Breast epithelium (tissue), 4 donors: ENCODE results near the gene IGF2BP2. TPM values are rescaled to one million over a fixed set of nuclear protein-coding genes. Genes with fewer than 3 reads are reported as not detected.
"Not testable (repeated sequence)": the region's sequence is repeated elsewhere in the genome, so short reads cannot be mapped to it uniquely, and the experiment has no call there.

Source experiments
- DNase-seq, 2 donors: peaks; one replicate each; pipeline ENCODE4 v3.0.0-alpha.2; 2019; ENCODE audit warnings: low spot score in 2 of 2
- H3K27ac ChIP-seq, 2 donors: fragments of 200-600 bp; sonication (generic) in 1 of 2; one replicate each; pipeline ENCODE4 v1.5.1; 2016 to 2019; ENCODE audit warnings: mild to moderate bottlenecking in 1 of 2
- H3K27me3 ChIP-seq, 2 donors: fragments of 200-600 bp; sonication (generic) in 1 of 2; one replicate each; pipeline versions ENCODE4 v1.5.1 to v1.6.0; 2017 to 2019; ENCODE audit warnings: control low read depth in 1 of 2, mild to moderate bottlenecking in 1 of 2
- H3K36me3 ChIP-seq: fragments of 200-600 bp; one replicate; pipeline ENCODE4 v1.5.1; 2019
- H3K4me1 ChIP-seq, 2 donors: fragments of 200-600 bp; sonication (generic); one replicate each; pipeline ENCODE4 v1.5.1; 2016 to 2019; ENCODE audit warnings: control low read depth in 1 of 2
- H3K4me3 ChIP-seq, 3 donors: fragments of 200-600 bp; sonication (generic); 1 replicate in 2 of 3; 2 replicates in 1 of 3; pipeline ENCODE4 v1.5.1; 2016 to 2019; ENCODE audit warnings: mild to moderate bottlenecking in 3 of 3, moderate library complexity in 2 of 3
- H3K9me3 ChIP-seq, 2 donors: fragments of 200-600 bp; sonication (generic) in 1 of 2; one replicate each; pipeline ENCODE4 v1.5.1; 2016 to 2019; ENCODE audit warnings: control low read depth in 1 of 2
- POLR2A ChIP-seq: fragments of 450-650 bp; IDR thresholded peaks from one replicate; pipeline ENCODE4 v1.6.1; 2016; ENCODE audit warnings: antibody characterized with exemption, mild to moderate bottlenecking, moderate library complexity
- POLR2AphosphoS5 ChIP-seq, 3 donors: sonication (generic); formaldehyde crosslinking; IDR thresholded peaks; one replicate each; pipeline ENCODE4 v1.6.1; 2017; ENCODE audit warnings: antibody characterized with exemption in 3 of 3
- intact Hi-C: fragments of 100-400 bp; cut with DNase I; formaldehyde crosslinking; loops from one replicate; pipeline ENCODE4 v1.15.1; 2023; ENCODE audit warnings: low total_unique reads
- total RNA-seq, 3 donors: library from RNA; depleted of rRNA; stranded (reverse); fragments of >200 nt; gene quantifications; one replicate each; pipeline ENCODE4 v1.1.0, GENCODE V29; 2016
- TF ChIP-seq, protein P1 (sequence below), 3 donors: fragments of 450-650 bp; IDR thresholded peaks; one replicate each; pipeline ENCODE4 v1.5.1; 2016 to 2017; ENCODE audit warnings: antibody characterized with exemption in 3 of 3, mild to moderate bottlenecking in 3 of 3, moderate library complexity in 3 of 3

The IGF2BP2 gene
- total RNA-seq, 3 donors from 2014 or later: 4.9 to 27.5 (median 23.8) TPM

DNA sequence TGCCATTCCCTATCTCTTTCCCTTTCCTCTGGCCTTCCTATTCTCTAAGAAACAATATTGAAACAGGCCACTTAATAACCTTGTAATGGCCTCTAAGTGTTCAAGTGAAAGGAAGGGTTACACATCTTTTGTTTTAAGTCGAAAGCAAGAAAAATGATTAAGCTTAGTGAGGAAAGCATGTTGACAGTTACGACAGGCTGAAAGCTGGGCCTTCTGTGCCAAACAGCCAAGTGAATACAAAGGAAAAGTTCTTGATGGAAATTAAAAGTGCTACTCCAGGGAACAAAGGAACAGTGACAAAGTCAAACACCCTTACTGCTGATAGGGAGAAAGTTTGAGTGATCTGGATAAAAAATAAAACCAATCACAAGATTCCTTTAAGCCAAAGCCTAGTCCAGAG is 184.5 kb downstream of the IGF2BP2 start:
- H3K36me3 ChIP-seq: no peaks in the 10 kb centered on the region
- H3K4me3 ChIP-seq: no peak overlapping the region
- no peaks in the 10 kb centered on the region for H3K9me3 ChIP-seq
- no peak for DNase-seq
- intact Hi-C loops: no loop called here
- H3K4me1 ChIP-seq: no peaks in the 10 kb centered on the region
- TF ChIP-seq, protein P1, sequence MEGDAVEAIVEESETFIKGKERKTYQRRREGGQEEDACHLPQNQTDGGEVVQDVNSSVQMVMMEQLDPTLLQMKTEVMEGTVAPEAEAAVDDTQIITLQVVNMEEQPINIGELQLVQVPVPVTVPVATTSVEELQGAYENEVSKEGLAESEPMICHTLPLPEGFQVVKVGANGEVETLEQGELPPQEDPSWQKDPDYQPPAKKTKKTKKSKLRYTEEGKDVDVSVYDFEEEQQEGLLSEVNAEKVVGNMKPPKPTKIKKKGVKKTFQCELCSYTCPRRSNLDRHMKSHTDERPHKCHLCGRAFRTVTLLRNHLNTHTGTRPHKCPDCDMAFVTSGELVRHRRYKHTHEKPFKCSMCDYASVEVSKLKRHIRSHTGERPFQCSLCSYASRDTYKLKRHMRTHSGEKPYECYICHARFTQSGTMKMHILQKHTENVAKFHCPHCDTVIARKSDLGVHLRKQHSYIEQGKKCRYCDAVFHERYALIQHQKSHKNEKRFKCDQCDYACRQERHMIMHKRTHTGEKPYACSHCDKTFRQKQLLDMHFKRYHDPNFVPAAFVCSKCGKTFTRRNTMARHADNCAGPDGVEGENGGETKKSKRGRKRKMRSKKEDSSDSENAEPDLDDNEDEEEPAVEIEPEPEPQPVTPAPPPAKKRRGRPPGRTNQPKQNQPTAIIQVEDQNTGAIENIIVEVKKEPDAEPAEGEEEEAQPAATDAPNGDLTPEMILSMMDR (IDR thresholded peaks at IDR 0.05): no peak
- TF ChIP-seq POLR2AphosphoS5 (IDR thresholded peaks at IDR 0.05): no peak
- no peak for TF ChIP-seq POLR2A
- H3K27me3 ChIP-seq: no peaks in the 10 kb centered on the region
- no peak overlapping the region for H3K27ac ChIP-seq

DNA sequence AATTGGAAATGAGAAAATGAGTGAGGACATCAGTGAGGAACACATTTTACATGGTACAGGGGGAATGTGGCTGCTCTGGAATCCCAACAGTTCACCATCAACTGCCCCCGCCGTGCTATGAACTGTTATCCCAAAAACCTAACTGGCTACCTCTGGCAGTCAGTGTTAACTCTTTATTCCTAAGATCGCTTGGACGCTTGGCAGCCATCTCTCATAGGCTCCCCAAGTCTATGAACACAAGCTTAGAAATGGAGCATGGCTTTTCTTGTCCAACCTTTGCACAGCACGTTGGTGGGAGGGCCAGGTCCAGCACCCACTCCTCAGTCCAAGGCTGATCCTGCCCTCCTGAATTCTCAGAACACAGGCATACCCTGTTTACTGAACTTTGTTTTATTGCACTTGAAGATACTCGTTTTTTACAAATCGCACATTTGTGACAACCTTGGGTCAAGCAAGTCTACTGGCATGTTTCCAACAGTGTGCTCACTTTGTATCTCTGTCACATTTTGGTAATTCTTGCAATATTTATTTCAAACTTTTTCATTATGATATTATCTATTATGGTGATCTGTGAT is 185.1 kb downstream of the IGF2BP2 start:
- Histone ChIP-seq H3K4me3 (no peak overlapping the region), H3K27me3 (no peaks in the 10 kb centered on the region), H3K9me3 (no peaks in the 10 kb centered on the region), H3K27ac (no peak overlapping the region), H3K4me1 (no peaks in the 10 kb centered on the region), H3K36me3 (no peaks in the 10 kb centered on the region)
- intact Hi-C loops: no loop called here
- no peak for DNase-seq
- TF ChIP-seq, protein P1 (IDR thresholded peaks at IDR 0.05): no peak
- no peak for TF ChIP-seq POLR2A
- TF ChIP-seq POLR2AphosphoS5 (IDR thresholded peaks at IDR 0.05): no peak

DNA sequence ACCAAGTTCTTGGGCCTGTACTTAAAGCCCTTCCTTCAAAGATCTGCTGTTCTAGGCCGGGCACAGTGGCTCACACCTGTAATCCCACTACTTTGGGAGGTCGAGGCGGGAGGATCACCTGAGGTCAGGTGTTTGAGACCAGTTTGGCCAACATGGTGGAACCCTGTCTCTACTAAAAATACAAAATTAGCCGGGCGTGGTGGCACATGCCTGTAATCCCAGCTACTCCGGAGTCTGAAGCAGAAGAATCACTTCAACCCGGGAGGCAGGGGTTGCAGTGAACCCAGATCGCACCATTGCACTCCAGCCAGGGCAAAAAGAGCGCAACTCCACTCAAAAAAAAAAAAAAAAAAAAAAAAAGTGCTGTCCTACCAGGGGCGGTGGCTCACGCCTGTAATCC is 186.2 kb downstream of the IGF2BP2 start:
- H3K9me3 ChIP-seq, H3K36me3 ChIP-seq, H3K4me1 ChIP-seq, H3K4me3 ChIP-seq, H3K27me3 ChIP-seq, intact Hi-C loops, H3K27ac ChIP-seq, DNase-seq: not testable (repeated sequence)

DNA sequence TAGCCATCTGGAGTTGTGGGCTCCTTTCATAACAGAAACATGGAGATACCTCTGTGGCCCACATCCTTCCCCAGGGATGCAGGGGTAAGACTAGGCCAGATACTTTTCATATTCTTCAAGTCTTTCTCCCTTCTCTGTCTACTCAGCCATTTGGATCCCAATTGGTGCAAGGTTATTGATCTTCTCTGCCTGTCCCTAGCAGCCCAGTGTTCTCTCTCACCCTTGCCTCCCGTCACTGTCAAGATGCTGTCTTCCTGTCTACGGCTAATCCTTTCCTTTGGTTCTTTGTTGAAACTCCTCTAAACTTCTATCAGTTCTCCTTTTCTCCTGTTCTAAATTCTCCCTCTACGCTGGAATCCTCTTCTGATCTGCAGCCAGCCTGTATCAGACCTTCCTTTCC is 187.5 kb downstream of the IGF2BP2 start:
- no peak overlapping the region for H3K27ac ChIP-seq
- no peak overlapping the region for H3K4me3 ChIP-seq
- no peak for DNase-seq
- H3K4me1 ChIP-seq: no peaks in the 10 kb centered on the region
- H3K36me3 ChIP-seq: no peaks in the 10 kb centered on the region
- H3K9me3 ChIP-seq: no peaks in the 10 kb centered on the region
- no peak for TF ChIP-seq POLR2AphosphoS5 (IDR thresholded peaks at IDR 0.05)
- TF ChIP-seq POLR2A: no peak
- TF ChIP-seq, protein P1 (IDR thresholded peaks at IDR 0.05): no peak
- H3K27me3 ChIP-seq: no peaks in the 10 kb centered on the region
- intact Hi-C loops: no loop called here

DNA sequence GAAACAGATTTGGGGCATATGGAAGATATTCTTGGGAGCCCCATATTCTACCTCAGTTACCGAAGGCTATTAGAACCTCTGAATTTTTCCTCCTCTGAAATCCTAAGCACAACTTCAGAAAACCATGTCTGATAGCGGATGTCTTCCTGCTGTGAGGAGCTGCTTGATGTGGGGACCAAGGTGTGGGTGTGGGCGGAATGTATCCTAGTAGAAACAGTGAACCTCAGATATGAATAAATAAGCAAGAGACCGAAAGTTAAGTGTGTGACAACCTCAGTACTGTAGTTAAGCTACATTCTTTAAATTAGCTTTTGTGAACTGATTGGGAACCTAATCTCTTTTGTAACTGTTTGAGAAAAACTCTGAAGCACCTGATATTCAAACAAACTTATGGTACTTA is 191.8 kb downstream of the IGF2BP2 start:
- Histone ChIP-seq H3K36me3 (no peaks in the 10 kb centered on the region), H3K4me3 (no peak overlapping the region), H3K9me3 (no peaks in the 10 kb centered on the region), H3K27ac (no peak overlapping the region), H3K27me3 (no peaks in the 10 kb centered on the region), H3K4me1 (peaks cover 0 to 5% of the 10 kb centered on the region in 2 donors)
- no peak for TF ChIP-seq POLR2AphosphoS5 (IDR thresholded peaks at IDR 0.05)
- TF ChIP-seq, protein P1 (IDR thresholded peaks at IDR 0.05): no peak
- TF ChIP-seq POLR2A: no peak
- DNase-seq: no peak
- intact Hi-C loops: no loop called here
